HG02678 (cell line): ENCODE results near the gene AKT3.
"Not testable (repeated sequence)": the region's sequence is repeated elsewhere in the genome, so short reads cannot be mapped to it uniquely, and the experiment has no call there.

Experiments used
- ATAC-seq: cut with Tn5 transposase; IDR thresholded peaks from one replicate; pipeline ENCODE4 v1.9.1; 2021; ENCODE audit warnings: mild to moderate bottlenecking, moderate library complexity; ENCODE audit not compliant: unreplicated experiment

The AKT3 gene

GRCh38 chr1:243710467-243710866 is 139.6 kb downstream of the AKT3 start:
- no peak for ATAC-seq

DNA sequence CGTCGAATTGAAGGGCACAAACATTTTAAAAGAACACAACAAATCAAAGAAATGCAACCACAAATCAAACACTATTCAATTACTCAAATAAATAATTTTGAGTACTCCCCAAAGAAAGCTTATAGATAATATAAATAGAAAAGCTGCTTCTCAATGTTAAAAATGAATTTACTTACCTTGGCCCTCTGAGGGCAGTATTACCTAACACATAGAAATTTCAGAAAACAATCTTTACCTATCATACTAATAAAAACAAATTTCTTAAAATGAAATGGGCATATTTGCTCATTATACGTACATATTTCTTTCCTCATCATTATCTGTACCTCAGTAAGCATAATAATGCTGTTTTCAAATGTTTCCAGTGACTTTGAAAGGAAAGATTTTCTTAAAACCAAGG is 141.8 kb downstream of the AKT3 start:
- no peak for ATAC-seq

DNA sequence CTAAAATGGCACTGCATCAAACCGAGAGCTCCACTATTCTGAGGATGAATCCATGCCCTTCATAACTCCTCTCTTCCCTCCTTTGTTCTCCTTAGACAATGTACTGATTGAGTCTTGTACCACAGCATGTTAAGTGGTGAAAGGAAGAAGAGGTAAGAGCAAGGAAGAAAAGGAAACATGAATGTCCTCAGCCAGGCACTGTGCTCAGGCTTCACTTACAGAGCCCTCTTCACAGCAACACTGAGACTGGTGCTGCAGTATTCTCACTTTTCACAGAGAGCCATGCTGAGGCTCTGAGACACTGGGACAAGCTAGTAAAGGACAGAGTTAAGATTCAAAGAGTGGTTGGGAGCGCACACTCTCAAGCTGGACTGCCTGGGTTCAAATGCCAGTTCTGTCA is 143.5 kb downstream of the AKT3 start:
- ATAC-seq = no peak

- no peak for ATAC-seq
These were observed 144.5 kb downstream of the AKT3 start for GRCh38 chr1:243705585-243705984.

GRCh38 chr1:243701872-243702271 is 148.2 kb downstream of the AKT3 start:
- no peak for ATAC-seq

GRCh38 chr1:243693800-243694199 is 156.2 kb downstream of the AKT3 start:
- ATAC-seq = no peak

DNA sequence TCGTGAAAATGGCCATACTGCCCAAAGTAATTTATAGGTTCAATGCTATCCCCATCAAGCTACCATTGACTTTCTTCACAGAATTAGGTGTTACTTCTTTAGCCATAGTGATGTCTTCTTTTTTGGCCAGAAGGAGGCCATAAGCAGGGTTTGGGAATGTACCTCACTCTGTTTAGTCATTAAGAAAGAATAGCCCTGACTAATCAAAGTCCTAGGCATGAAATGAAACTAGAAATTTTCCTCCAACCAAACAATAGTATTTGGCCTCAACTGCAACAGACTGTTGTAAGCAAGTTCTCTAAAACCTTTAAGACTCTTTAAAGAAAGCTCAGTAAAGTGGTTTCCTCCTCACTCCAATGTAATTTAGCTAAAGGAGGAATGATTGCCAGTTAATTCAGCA is 163.9 kb downstream of the AKT3 start:
- ATAC-seq = no peak

DNA sequence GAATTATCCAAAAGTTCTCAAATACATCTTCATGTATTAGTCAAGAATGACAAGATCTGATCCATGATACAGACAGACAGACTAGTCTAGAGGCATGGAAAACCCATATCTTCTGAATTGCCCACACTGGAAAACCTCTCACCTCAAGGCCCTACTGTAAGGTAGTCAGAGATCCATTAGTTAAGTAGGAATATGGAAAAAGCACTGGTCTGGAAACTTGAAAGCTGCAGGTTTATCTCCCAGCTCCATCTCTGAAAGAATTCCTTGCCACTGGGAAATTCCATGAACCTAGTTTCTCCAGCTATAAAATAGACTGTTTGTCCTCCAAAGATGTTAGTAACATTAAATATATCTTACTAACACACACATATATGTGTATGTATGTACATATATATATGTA is 169.2 kb downstream of the AKT3 start:
- ATAC-seq = no peak

- ATAC-seq = no peak
These were observed 177.4 kb downstream of the AKT3 start for GRCh38 chr1:243672539-243673074.

DNA sequence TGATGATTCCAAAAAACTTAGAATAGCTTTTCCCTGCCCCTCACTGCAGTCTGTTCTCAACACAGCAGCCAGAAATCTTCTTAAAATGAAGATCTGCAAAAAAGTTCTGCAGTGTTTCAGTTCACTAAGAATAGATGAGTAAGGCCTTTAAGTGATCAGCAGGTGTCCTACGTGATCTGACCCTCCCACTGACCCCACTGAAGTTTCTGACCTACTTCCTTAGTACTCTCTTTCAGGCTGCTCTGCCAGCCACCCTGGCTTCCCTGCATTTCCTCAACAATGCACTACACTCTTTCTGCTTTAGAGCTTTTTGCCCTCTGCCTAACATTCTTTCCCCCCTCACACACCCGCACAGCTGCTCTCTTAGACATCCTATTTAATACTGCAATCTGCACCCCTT is 182.5 kb downstream of the AKT3 start:
- ATAC-seq = peak; percentile 80

- no peak for ATAC-seq
These were observed 182.9 kb downstream of the AKT3 start for GRCh38 chr1:243667133-243667532.

DNA sequence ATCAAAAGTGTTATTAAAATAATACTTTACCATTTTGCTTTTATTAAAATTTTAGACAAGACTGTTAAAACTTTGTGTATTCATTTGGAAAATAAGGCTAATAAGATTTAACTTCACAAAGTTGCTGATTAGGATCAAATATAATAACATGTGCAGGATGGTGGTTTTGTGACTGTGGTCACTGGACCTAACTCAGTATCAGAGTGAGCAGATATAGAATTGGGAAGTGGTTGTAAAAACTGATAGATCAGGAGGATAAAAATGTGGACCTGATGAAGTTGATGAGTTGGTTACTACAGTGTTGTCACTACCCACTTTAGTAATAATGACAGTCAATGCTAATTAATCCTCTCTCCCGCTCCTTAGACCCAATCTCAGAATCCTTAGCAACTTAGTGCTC is 186.4 kb downstream of the AKT3 start:
- ATAC-seq = no peak

DNA sequence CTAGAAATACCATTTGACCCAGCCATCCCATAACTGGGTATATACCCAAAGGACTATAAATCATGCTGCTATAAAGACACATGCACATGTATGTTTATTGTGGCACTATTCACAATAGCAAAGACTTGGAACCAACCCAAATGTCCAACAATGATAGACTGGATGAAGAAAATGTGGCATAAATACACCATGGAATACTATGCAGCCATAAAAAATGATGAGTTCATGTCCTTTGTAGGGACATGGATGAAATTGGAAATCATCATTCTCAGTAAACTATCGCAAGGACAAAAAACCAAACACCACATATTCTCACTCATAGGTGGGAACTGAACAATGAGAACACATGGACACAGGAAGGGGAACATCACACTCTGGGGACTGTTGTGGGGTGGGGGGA is 187.9 kb downstream of the AKT3 start:
- ATAC-seq = not testable (repeated sequence)

DNA sequence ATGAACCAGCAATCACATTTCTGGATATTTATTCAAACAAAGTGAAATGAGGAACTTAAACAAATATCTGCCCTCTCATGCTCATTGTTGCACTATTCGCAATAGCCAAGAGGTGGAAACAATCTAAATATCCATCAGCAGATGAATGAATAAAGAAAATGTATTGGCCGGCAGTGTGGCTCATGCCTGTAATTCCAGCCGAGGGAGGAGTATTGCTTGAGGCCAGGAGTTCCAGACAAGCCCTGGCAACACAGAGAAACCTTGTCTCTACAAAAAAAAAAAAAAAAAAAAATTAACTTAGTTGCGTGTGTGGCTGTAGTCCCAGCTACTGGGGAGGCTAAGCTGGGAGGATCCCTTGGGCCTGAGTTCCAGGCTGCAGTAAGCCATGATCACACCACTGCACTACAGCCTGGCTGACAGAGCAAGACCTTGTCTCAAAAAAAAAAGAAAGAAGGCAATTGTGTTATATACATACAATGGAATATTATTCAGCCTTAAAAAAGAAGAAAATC is 191.4 kb downstream of the AKT3 start:
- no peak for ATAC-seq

DNA sequence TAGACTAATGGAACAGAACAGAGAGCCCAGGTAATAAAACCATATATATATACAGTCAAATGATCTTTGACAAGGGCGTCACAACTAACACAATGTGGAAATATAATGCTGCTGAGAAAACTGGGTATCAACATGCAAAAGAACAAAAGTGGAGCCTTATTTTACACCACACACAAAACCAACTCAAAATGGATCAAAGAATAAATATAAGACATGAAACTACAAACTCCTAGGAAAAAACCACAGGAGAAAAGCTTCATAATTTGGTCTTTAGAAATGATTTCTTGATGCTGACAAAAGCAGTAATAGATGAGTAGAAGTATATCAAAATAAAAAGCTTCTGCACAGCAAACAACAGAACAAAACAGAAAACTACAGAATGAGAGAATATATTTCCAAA is 192.2 kb downstream of the AKT3 start:
- ATAC-seq = no peak

GRCh38 chr1:243649530-243649929 is 200.5 kb downstream of the AKT3 start:
- ATAC-seq = not testable (repeated sequence)

GRCh38 chr1:243646841-243647240 is 203.2 kb downstream of the AKT3 start:
- ATAC-seq = no peak

- ATAC-seq = no peak
These were observed 204.8 kb downstream of the AKT3 start for GRCh38 chr1:243645281-243645680.

DNA sequence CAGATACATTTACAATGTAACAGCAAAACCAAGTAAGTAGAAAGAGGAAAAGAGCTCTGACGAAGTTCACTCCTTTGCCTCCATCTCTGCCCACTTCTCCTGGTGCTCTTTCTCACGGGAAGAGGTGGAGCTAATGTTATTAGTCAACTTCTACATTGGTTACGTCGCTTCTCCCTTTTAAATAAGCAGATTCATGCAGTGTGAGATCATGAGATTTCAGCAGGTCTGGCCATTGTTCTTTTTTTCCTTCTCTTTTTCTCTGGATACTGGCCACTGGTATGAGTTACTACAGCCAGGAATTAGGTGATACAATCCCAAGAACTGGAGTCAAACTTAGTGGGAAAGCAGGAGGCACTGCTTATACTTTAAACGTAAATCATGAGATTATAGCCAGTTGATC is 207.1 kb downstream of the AKT3 start:
- ATAC-seq = no peak

DNA sequence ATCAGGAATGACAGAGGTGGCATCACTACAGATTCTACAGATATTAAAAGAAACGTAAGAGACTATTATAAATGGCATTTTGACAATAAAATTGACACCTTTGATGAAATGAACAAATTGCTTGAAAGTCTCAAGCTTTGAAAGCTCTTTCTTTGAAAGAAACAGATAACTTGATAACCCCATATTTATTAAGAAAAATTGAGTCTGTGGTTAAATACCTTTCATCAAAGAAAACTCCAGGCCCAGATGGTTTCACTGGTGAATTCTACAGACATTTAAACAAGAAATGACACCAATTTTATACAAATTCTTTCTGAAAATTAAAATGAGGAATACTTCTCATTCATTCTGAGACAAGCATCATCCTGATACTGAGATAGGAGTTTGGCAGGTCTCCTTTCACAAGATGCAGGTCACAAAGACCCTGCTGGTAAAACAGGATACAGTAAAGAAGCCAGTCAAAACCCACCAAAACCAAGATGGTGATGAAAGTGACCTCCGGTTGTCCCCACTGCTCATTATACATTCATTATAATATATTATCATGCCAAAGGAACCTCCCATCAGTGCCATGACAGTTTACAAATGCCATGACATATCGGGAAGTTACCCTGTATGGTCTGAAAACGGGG is 210.9 kb downstream of the AKT3 start:
- ATAC-seq = no peak

GRCh38 chr1:243638186-243638585 is 211.9 kb downstream of the AKT3 start:
- no peak for ATAC-seq

DNA sequence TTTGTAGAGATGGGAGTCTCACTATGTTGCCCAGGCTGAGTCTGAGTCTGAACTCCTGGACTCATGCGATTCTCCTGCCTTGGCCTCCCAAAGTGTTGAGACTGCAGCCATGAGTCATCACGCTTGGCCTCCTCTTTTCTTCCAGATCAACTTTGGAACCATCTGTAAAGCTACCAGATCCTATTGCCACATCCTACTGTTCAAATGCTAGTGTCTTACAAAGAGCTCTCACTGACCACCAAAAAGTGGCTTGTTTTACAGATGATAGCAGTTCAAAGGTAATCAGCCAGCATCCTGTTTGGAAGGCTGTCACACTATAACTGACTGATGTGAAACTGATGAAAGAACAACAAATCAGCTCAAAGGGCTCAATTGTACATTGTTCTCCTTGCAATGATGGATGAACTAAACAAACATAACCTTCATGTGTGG is 221.6 kb downstream of the AKT3 start:
- ATAC-seq = no peak

GRCh38 chr1:243623841-243624240 is 226.2 kb downstream of the AKT3 start:
- no peak for ATAC-seq
